Measurements from ENCODE around the gene FABP3. TPM values are rescaled to one million over a fixed set of nuclear protein-coding genes. Genes with fewer than 3 reads are reported as not detected.

The FABP3 gene
- total RNA-seq, 1 experiment from 2014 or later, result 0.40 TPM

- Histone ChIP-seq H3F3A (ENCODE audit: low read length, unreplicated experiment) (no peaks in the 10 kb centered on the region), H3K4me1 (ENCODE audit: insufficient read depth, low read length) (no peaks in the 10 kb centered on the region), H4K20me1 (ENCODE audit: low read length) (0 out of 2 replicates have a peak, but pooled peaks cover 5% of the 10 kb centered on the region), H3K79me2 (ENCODE audit: low read length) (no peaks in the 10 kb centered on the region), H2AFZ (ENCODE audit: low read length) (no peak overlapping the region), H3K9ac (ENCODE audit: low read length) (no peak overlapping the region), H3K4me2 (ENCODE audit: low read length) (no peak overlapping the region), H3K9me3 (ENCODE audit: low read length) (no peaks in the 10 kb centered on the region), H3K9me2 (replicated peaks; ENCODE audit: low read length) (no peaks in the 10 kb centered on the region), H3K27me3 (ENCODE audit: low read length) (no peaks in the 10 kb centered on the region), H3K27ac (ENCODE audit: low read length) (no peak overlapping the region), H3K36me3 (ENCODE audit: low read depth, low read length) (peaks cover 10% of the 10 kb centered on the region; the same call in 1 of the 2 replicates), H3K4me3 (ENCODE audit: low read length) (no peak overlapping the region)
- ATAC-seq (no peak), DNase-seq (no peak)
- intact Hi-C loops (cut with micrococcal nuclease), result loop anchor here (10.0 kb wide), 1 partner anchor 72 kb away; no protein-coding TSS in a partner anchor
- ChIA-PET CTCF (no interaction called here), POLR2A (ENCODE audit: unreplicated experiment) (no interaction called here)
- no TSS peak for BruUV-seq (replicated peaks)
- TF ChIP-seq EZH2 (IDR thresholded peaks at IDR 0.05; ENCODE audit: low read length, unreplicated experiment) (no peak), CTCF (conservative IDR thresholded peaks at IDR 0.05; ENCODE audit: low read depth, low read length) (no peak), EZH2phosphoT487 (IDR thresholded peaks at IDR 0.05; ENCODE audit: borderline replicate concordance, low read length) (no peak)
These were observed 36.0 kb downstream of the FABP3 start for GRCh38 chr1:31336687-31337467.

GRCh38 chr1:31335007-31335406 is 37.9 kb downstream of the FABP3 start:
- ATAC-seq, result peak; percentile 88
- CTCF ChIA-PET, result no interaction called here
- POLR2A ChIA-PET (ENCODE audit: unreplicated experiment), result no interaction called here
- H3K9me2 ChIP-seq (replicated peaks; ENCODE audit: low read length), result no peaks in the 10 kb centered on the region
- no peak overlapping the region for H2AFZ ChIP-seq (ENCODE audit: low read length)
- no peaks in the 10 kb centered on the region for H3K79me2 ChIP-seq (ENCODE audit: low read length)
- no peaks in the 10 kb centered on the region for H3K4me1 ChIP-seq (ENCODE audit: insufficient read depth, low read length)
- 0 out of 2 replicates have a peak, but pooled peaks cover 5% of the 10 kb centered on the region for H4K20me1 ChIP-seq (ENCODE audit: low read length)
- no peak overlapping the region for H3K27ac ChIP-seq (ENCODE audit: low read length)
- BruUV-seq (replicated peaks), result no TSS peak
- peaks cover 10% of the 10 kb centered on the region; the same call in 1 of the 2 replicates for H3K36me3 ChIP-seq (ENCODE audit: low read depth, low read length)
- intact Hi-C loops (cut with micrococcal nuclease), result loop anchor here (1.0 to 10.0 kb wide), 3 partner anchors 38 to 150 kb away; partner anchors contain the start of genes SNRNP40 and ZCCHC17
- no peak overlapping the region for H3K9ac ChIP-seq (ENCODE audit: low read length)
- H3K4me3 ChIP-seq (ENCODE audit: low read length), result no peak overlapping the region
- peak; percentile 71 for DNase-seq
- no peaks in the 10 kb centered on the region for H3K27me3 ChIP-seq (ENCODE audit: low read length)
- H3F3A ChIP-seq (ENCODE audit: low read length, unreplicated experiment), result no peaks in the 10 kb centered on the region
- H3K4me2 ChIP-seq (ENCODE audit: low read length), result no peak overlapping the region
- no peaks in the 10 kb centered on the region for H3K9me3 ChIP-seq (ENCODE audit: low read length)
- TF ChIP-seq CTCF (conservative IDR thresholded peaks at IDR 0.05; ENCODE audit: low read depth, low read length), result peak; percentile 72
- TF ChIP-seq EZH2 (IDR thresholded peaks at IDR 0.05; ENCODE audit: low read length, unreplicated experiment), result no peak

- Histone ChIP-seq H2AFZ (ENCODE audit: low read length) (no peak overlapping the region), H3K9ac (ENCODE audit: low read length) (no peak overlapping the region), H3K9me2 (replicated peaks; ENCODE audit: low read length) (no peaks in the 10 kb centered on the region), H3K4me3 (ENCODE audit: low read length) (no peak overlapping the region), H3K27me3 (ENCODE audit: low read length) (no peaks in the 10 kb centered on the region), H3K36me3 (ENCODE audit: low read depth, low read length) (no peaks in the 10 kb centered on the region), H3F3A (ENCODE audit: low read length, unreplicated experiment) (no peaks in the 10 kb centered on the region), H3K4me2 (ENCODE audit: low read length) (no peak overlapping the region), H4K20me1 (ENCODE audit: low read length) (no peaks in the 10 kb centered on the region), H3K79me2 (ENCODE audit: low read length) (no peaks in the 10 kb centered on the region), H3K9me3 (ENCODE audit: low read length) (no peaks in the 10 kb centered on the region), H3K4me1 (ENCODE audit: insufficient read depth, low read length) (no peaks in the 10 kb centered on the region), H3K27ac (ENCODE audit: low read length) (no peak overlapping the region)
- ATAC-seq, result no peak
- intact Hi-C loops (cut with micrococcal nuclease), result no loop called here
- POLR2A ChIA-PET (ENCODE audit: unreplicated experiment), result no interaction called here
- TF ChIP-seq EZH2 (IDR thresholded peaks at IDR 0.05; ENCODE audit: low read length, unreplicated experiment), result no peak
- no peak for TF ChIP-seq EZH2phosphoT487 (IDR thresholded peaks at IDR 0.05; ENCODE audit: borderline replicate concordance, low read length)
- TF ChIP-seq CTCF (conservative IDR thresholded peaks at IDR 0.05; ENCODE audit: low read depth, low read length), result no peak
- DNase-seq, result no peak
- CTCF ChIA-PET, result interaction anchor here (0.7 kb wide), 1 partner anchor 276 kb away, joined by 3 read pairs; no protein-coding TSS in a partner anchor
- BruUV-seq (replicated peaks), result no TSS peak
These were observed 45.5 kb downstream of the FABP3 start for GRCh38 chr1:31327381-31327780.

Data from PC-3 (cell line).